ENCODE data around the gene LAMA2. TPM values are rescaled to one million over a fixed set of nuclear protein-coding genes. Genes with fewer than 3 reads are reported as not detected.

The LAMA2 gene
- total RNA-seq, 1 donor from 2014 or later: 344 TPM

DNA sequence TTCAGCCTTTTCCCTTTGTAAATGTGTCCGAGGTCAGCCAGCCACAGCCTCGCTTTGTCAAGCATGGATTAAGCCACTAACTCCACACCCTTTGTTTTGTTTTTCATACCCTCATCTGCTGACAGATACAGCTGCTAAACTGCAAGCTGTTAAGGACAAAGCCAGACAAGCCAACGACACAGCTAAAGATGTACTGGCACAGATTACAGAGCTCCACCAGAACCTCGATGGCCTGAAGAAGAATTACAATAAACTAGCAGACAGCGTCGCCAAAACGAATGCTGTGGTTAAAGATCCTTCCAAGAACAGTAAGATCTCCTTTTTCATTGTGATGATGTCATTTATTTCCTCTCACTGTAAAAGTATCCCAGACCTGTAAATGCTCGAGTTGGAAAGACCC is 557.8 kb downstream of the LAMA2 start:
- no peak for DNase-seq (ENCODE audit: low spot score)
- intact Hi-C loops (cut with DNase I): no loop called here

DNA sequence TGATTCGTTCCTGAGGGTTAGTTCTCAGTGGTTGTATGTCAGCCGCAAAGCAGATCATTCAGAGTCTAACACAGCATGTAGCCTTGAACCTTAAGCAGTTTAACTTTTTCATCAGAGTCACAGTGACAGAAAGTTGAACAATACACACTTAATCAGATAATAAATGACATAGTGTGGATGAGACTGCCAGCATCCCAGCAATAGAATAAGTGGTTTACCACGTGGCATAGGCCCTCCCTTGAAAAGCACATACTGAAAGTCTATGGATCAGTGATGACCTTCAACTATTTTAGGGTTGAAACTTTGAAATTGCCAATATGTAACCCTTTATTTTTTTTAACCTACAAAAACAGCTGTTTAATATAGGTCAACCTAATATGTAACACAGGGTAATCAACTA is 561.7 kb downstream of the LAMA2 start:
- intact Hi-C loops (cut with DNase I): no loop called here
- DNase-seq (ENCODE audit: low spot score): no peak

DNA sequence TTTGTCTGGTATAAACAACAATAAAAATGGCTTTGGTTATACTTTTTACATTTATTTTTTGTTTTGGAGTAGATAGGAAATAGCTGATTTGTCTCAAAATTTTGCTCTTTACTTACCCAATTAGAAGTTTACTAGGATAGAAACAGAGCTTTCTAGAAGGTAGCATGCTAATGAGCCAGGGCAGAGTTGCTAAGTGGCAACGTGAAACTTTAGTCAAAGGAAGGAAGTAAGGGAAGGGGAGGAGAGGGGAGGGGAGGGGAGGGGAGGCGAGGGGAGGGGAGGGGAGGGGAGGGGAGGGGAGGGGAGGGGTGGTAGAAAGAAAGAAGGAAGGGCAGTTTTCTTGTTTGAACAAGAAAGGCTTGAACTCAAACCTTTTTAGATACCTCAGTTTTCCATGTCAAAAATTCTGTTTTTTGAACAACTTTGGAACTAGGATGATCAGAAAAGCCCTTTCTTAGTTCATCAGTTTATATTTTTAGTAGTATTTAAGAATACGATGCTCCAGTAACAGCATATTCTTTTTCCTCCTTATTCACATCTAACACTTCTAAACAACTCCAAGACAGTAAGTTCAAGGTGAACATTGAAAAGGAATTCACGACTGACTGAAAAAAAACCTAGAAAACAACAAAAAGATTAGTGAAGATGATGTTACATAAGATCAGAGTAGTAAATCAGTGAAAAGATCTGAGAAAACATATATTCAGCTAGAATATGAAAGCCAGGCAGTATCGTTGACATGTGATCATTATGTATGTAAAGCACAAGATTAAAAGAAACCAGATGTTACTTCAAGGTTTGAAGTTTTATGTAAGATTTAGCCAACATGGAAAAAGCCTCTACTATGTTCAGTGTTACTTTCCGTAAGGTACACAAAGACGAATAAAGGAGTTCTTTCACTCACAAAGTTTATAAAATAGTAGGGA is 563.6 kb downstream of the LAMA2 start:
- intact Hi-C loops (cut with DNase I): no loop called here
- no peak for DNase-seq (ENCODE audit: low spot score)

DNA sequence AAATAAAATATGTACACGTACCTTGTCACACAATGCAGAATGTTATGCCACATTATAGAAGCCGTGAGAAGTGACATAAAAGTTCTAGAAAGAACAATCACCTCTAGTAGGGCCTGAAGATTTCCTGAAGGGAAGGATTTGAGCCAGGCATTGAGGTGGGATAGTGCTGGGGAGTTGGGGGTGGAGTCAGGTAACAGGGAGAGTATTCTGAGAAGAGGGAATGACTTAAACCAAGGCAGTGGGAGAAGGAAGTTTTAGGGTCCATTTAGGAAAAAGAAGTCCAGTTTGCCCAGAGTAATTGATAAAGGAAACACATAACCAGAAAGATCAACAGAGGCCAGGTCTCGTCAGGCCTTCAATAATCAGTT is 564.2 kb downstream of the LAMA2 start:
- DNase-seq (ENCODE audit: low spot score): no peak
- intact Hi-C loops (cut with DNase I): no loop called here

DNA sequence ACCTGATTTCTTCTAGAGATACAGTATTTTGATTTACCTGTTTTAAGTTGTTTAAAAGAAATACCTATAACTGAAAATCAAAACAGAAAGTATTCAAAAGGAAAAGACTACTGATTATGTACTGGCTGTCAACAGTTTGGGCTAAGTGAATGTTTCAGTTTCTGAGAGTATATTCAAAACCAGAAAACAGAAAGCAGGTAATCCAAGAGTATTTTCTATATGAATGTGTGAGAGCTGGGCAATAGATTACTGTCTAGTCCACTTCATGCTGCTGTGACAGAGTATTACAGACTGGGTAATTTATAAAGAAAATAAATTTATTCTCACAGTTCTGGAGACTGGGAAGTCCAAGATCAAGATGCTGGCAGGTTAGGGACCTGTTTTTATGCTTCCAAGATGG is 566.0 kb downstream of the LAMA2 start:
- DNase-seq (ENCODE audit: low spot score): no peak

DNA sequence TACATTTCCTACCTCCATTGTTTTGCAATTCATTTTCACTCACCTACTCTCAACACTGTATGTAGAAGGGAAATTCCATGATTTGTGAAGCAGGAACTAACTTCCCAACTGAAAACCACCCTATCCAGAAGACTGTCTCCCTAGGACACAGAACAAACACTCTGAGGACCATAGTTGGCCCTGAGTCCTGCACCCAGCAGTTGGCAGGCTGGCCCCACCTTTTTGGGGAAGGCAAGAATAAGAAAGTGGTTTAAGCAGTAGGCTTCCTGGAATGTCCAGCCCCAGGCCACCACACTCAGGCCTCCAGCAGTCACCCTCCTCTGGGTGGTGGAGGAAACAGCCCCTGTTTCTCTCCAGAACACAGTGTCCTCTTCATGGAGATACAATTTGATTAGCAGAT is 568.2 kb downstream of the LAMA2 start:
- intact Hi-C loops (cut with DNase I): no loop called here
- no peak for DNase-seq (ENCODE audit: low spot score)

More for the DNA sequence above, 566.0 kb downstream of the LAMA2 start:
- intact Hi-C loops (cut with DNase I): no loop called here

DNA sequence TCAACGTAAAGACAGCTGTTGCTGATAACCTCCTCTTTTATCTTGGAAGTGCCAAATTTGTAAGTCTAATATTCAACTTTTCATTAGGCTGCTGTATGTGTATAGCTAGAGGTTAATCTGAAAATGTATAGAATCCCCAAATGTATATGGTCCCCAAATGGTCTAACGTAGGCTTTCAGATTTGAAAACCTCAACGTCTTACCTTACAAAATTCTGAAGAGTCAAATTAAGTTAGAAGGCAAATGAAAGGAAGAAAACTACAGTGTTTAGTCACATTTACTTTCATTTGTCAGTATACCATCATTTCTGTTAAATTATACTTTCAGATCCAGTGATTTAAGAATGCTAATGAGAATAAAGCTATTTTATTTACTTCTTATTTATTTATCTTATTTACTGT is 570.1 kb downstream of the LAMA2 start:
- no peak for DNase-seq (ENCODE audit: low spot score)
- intact Hi-C loops (cut with DNase I): no loop called here

DNA sequence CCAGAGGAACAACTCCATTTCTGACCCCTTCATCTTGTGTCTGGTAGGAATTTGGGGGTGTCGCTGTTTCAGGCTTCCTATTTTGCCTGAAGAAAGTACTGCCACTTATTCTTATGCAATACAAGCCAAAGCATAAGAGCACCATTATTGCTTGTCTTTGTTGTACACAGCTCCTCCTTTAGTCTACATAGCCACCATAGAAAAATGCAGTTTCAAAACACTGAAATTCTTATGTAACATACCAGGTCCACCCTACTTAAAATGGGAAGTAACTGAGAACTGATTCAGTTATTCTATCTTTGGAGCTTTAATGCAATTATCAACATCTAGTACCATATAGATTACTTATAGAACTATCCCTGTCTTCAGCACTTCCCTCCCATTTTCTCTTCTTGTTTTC is 571.5 kb downstream of the LAMA2 start:
- no peak for DNase-seq (ENCODE audit: low spot score)
- intact Hi-C loops (cut with DNase I): no loop called here

DNA sequence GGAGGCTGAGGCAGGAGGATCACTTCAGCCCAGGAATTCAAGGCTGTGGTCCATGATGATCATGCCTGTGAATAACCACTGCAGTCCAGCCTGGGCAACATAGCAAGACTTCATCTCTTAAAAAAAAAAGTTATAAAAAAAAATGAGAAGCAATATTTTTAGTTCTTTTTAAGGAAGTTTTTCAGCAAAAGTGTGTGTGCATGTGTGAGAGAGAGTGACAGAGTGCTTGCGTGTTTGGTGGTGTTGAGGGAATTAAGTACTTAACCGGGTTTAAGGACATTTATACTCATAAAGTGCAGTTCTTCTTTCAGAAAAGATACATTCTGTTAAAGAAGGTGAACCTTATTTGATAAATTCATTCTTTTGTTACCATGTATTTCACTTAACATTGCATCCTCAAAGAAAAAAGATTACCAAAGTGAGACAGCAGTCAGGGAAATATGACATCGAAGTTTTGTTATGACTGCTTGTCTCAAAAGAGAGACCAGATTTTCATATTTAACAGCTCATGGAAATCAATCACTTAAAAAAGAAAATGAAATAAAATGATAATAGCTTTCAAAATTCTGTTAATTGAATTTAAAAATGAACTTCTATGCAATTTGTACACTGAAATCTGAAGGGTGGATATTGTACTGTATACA is 572.3 kb downstream of the LAMA2 start:
- DNase-seq (ENCODE audit: low spot score): no peak
- intact Hi-C loops (cut with DNase I): no loop called here

DNA sequence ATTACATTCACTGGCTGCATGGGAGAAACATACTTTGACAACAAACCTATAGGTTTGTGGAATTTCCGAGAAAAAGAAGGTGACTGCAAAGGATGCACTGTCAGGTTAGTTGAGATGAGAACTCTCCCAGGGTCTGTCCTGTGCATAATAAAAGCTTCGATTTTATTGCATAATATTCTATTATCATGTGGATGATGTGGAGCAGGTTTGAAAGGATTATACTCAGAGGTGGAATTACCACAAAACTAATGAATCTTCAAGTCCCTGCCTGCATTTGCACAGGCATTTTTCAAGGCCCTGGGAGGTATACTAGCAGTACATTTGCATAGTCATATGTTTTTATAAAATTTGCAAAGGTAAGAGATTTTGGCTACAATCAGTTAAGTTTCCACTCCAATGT is 577.3 kb downstream of the LAMA2 start:
- DNase-seq (ENCODE audit: low spot score): no peak
- intact Hi-C loops (cut with DNase I): no loop called here

DNA sequence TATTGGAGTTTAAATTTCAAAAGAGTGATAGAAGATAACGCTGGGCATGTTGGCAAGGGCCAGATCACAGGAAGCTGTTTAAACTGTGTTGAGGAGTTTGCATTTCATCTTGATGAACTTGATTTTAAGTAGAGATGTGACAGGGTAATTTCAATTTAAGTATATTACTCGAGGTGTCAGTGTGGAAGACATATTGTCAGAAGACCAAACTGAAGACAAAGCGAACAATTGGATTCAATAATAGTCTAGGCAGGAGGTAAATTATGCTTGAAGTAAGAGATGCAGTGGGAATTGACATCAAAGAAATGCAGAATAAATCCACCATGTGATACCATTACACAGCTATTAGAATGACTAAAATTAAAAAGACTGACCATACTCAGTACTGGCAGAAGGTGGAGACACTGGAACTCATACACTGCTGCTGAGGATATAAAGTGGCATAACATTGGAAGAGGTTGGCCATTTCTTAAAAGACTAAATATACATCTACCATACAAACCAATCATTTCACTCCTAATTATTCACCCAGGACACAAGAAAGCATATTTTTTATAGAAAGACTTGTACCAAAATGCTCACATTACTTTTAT is 586.2 kb downstream of the LAMA2 start:
- intact Hi-C loops (cut with DNase I): no loop called here
- DNase-seq (ENCODE audit: low spot score): no peak

DNA sequence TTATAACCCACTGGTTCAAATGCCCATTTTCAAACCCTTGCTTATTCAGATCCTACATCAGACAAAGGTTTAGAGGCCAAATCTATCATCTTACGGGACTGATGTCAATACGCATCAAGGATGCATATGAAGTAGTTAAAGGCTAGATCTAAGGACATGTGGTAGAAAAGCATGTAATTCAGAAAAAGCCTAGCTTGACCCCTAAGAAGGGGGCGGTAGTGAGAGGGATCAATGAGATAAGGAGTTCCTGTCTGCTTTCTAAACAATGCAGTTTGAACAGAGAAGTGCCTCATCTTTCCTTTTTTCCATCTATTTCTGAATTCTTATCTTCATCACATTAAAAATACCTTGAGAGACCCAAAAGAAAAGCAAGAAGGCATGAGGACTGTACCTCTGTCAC is 589.3 kb downstream of the LAMA2 start:
- intact Hi-C loops (cut with DNase I): no loop called here
- no peak for DNase-seq (ENCODE audit: low spot score)

DNA sequence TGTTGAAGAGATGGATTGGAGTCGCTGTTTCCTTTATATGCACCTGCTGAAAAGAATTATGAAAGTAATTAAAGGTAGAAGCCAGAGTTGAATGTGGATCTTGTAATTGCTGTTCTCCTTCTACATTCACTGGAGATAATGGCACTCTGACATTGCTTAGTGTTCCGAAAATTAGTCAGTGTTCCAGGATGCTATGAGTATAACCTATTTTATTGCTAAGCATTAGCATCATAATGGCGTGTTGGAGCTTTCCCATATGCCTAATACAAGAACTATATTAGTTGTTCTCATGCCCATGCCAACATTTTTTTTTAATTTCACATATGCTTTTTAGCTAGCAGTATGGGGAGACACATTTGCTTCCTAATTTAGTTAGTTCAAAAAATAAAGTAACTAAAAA is 590.6 kb downstream of the LAMA2 start:
- no peak for DNase-seq (ENCODE audit: low spot score)
- intact Hi-C loops (cut with DNase I): no loop called here

DNA sequence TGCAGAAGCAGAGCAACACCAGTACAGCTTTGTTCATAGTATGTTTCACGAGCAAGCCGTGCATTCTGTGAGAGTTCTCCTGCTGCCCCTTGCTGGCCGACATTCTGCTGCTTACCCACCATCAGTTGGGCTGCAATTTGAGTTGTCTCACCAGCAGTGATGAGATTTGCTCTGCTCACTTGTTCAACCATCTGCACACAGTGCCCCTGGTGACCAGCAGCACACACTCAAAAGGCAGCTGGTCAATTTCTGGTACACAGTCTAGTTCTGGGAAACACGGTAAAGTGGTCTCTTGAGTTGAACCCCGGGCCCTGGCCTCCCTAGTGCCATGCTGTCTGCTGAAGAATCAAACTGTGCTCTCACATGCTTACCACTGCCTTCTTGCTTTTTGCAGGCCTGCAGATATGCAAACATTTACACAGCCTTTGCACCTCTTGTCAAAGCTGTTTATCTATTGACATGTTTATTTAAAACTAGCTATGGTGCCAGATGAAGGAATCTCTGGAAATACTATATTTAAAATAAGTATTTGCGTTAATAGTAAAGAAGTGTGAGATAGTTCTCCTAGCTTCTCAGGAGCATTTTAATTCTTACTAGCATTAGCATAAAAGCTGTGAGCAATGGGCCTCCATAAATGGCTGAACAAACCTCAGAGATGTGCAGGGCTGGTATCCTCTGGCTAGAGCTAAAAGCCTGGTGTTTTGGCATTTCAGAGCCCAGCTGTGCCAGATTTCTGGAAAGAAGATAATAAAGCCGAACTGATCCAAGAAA is 592.7 kb downstream of the LAMA2 start:
- intact Hi-C loops (cut with DNase I): no loop called here
- no peak for DNase-seq (ENCODE audit: low spot score)

DNA sequence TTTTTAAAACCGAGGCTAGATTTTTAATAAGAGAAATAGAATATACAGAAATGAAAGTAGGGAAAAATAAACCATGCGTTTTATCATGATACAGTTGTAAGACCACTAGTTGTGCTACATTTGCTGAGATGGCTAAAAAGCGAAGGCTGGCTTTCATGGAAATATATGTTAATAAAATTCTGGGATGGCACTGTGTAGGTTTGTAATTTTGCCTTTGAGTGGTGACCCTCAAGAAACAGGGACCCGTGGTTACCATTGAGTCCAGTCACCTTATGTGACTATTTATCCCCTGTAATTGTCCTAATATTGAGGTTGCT is 593.3 kb downstream of the LAMA2 start:
- intact Hi-C loops (cut with DNase I): no loop called here

DNA sequence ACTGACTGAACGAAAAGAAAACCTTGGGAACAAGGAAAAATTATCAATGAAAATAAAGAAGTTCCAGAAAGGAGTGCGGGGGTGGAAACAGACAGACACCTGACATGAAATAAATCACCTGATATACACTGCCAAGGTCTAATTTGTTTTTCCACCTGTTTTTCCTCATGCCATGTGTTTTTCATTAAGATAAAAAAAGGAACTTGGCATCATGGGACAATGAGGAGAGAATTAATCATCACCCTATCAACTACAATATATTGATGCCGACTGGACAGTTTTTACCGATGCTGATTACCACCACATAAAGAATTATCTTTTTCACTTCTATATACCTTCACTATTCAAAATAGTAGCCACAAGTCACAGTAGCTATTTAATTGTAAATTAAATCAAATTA is 593.9 kb downstream of the LAMA2 start:
- intact Hi-C loops (cut with DNase I): no loop called here

More for the DNA sequence above, 593.3 kb downstream of the LAMA2 start:
- no peak for DNase-seq (ENCODE audit: low spot score)

DNA sequence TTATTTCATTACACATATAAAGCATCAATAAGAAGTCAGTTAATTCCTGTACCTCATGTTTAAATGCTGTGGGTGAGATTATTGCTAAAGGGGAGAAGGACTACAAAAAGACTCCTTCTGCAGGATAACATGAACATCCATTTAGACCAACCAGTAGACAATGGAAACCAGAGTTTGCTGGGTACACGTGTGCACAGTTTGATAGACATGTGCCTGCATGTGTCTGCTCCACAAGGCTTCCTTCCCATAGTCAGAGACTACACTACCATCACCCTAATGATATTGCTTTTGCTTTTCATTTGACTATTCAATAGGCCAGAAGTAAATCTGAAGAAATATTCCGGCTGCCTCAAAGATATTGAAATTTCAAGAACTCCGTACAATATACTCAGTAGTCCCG is 595.4 kb downstream of the LAMA2 start:
- no peak for DNase-seq (ENCODE audit: low spot score)
- intact Hi-C loops (cut with DNase I): no loop called here

More for the DNA sequence above, 593.9 kb downstream of the LAMA2 start:
- no peak for DNase-seq (ENCODE audit: low spot score)

DNA sequence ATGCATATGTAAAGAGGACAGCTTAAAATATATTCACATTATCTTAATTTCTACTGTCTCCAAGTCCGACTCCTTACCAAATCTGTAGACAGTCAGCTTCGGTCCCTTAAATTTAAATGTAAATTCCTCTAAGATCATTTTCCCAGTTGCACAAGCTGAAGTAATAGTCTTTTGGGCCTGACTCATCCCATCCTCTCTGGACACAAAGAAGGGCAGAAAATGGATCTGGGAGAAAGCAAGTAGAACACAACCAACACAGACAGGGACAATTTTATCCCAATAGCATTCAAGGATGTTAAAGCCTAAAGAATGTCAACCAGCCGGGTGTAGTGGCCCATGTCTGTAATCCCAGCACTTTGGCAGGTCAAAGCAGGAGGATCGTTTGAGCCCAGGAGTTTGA is 598.8 kb downstream of the LAMA2 start:
- no peak for DNase-seq (ENCODE audit: low spot score)
- intact Hi-C loops (cut with DNase I): no loop called here

DNA sequence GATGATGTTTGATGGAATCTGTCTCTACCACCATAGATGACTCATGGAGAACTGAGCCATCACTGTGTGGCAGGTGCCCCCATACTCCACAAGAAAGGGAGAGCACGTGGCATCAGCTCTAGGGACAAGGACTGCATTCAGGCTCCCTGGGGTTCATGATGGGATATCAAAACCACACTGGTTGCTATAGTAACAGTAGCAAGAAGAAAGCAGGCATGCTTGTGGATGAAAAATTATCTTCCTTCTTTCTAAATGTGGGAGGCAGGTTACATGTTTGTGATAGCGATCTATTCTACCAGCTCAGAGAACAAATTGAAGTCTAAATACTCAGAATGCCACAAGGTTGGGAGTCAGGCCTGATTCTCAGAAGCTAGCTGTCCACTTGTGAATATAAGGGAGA is 602.8 kb downstream of the LAMA2 start:
- no peak for DNase-seq (ENCODE audit: low spot score)
- intact Hi-C loops (cut with DNase I): no loop called here

DNA sequence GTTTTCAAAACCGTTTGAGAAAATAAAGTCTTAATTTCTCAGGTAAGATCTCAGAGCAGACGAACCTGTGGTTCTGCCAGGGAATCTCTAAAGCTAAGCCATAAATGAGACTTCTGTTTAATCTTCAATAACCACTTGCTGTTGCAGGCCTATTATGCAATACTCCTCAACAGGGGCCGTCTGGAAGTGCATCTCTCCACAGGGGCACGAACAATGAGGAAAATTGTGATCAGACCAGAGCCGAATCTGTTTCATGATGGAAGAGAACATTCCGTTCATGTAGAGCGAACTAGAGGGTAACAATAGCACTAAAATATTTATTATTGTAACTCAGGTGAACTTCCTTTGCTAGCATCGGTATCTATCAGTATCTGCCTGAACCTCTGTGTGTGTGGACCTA is 603.4 kb downstream of the LAMA2 start:
- intact Hi-C loops (cut with DNase I): no loop called here

More for the DNA sequence above, 603.4 kb downstream of the LAMA2 start:
- no peak for DNase-seq (ENCODE audit: low spot score)

Data from cardiac septum (tissue), 1 donor.